Colonic mucosa (tissue), 4 donors: Measurements from ENCODE around the gene ZBBX. TPM values are rescaled to one million over a fixed set of nuclear protein-coding genes. Genes with fewer than 3 reads are reported as not detected.

Experiments
- DNase-seq: peaks from one replicate; pipeline ENCODE4 v3.0.0-alpha.2; 2020
- H3K27ac ChIP-seq: fragments of 200-600 bp; one replicate; pipeline ENCODE4 v1.8.0; 2021
- H3K27me3 ChIP-seq: fragments of 200-600 bp; one replicate; pipeline ENCODE4 v1.8.0; 2021
- H3K36me3 ChIP-seq: fragments of 200-600 bp; one replicate; pipeline ENCODE4 v1.8.0; 2021
- H3K4me1 ChIP-seq: fragments of 200-600 bp; one replicate; pipeline ENCODE4 v1.8.0; 2021; ENCODE audit warnings: mild to moderate bottlenecking
- H3K4me3 ChIP-seq: fragments of 200-600 bp; one replicate; pipeline ENCODE4 v1.8.0; 2021
- H3K9ac ChIP-seq, 2 donors: one replicate each; pipeline ENCODE4 v1.7.0; 2013; ENCODE audit warnings: control low read depth in 2 of 2, low read depth in 2 of 2, low read length in 2 of 2
- H3K9me3 ChIP-seq: fragments of 200-600 bp; one replicate; pipeline ENCODE4 v1.8.0; 2021
- CTCF ChIP-seq: fragments of 200-600 bp; IDR thresholded peaks from one replicate; pipeline ENCODE4 v1.8.0; 2022; ENCODE audit warnings: antibody characterized with exemption, mild to moderate bottlenecking
- intact Hi-C: fragments of 100-400 bp; cut with DNase I; formaldehyde crosslinking; loops from one replicate; pipeline ENCODE4 v1.14.1; 2022
- total RNA-seq, 2 donors: library from RNA; stranded (reverse); fragmentation: NEBNext Ultra II Directional in 1 of 2; extraction: Animal tissue kit (Norgen Biotek cat#: 25700) in 1 of 2; gene quantifications; one replicate each; pipeline ENCODE4 v1.2.1, GENCODE V29; 2021
- donor health status: healthy.
- donor health status: DM: no; HTN: no; CAD: no.
- donor health status: DM: no; HTN: no; CAD: no.

ZBBX gene
- total RNA-seq, 2 donors from 2014 or later = not detected

GRCh38 chr3:167330993-167331785 lies 48.9 kb downstream of the ZBBX start:
- H3K36me3 ChIP-seq = no peaks in the 10 kb centered on the region
- no peak for TF ChIP-seq CTCF
- no peak for DNase-seq
- H3K9ac ChIP-seq = no peak overlapping the region
- H3K27me3 ChIP-seq = no peaks in the 10 kb centered on the region
- no peak overlapping the region for H3K4me3 ChIP-seq
- no peaks in the 10 kb centered on the region for H3K9me3 ChIP-seq
- no peak overlapping the region for H3K27ac ChIP-seq
- no peaks in the 10 kb centered on the region for H3K4me1 ChIP-seq
- intact Hi-C loops = no loop called here

DNA sequence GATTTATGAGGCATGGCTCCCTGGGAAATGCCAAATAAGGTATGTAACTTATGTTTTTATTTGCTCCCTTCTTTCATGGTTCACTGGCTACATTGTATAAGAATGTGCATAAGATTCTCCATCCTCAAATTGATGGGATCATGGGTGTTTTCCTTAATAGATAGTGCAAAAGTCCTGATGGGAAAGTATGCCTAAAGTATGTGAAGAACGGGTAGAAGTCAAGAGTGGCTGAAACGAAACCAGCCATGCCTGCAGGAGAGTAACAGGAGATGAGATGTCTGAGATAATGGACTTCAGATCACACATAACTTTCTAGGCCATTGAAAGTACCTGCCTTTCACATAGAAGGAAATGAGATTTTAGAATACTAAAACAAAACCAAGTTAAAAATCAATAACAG lies 56.5 kb downstream of the ZBBX start:
- H3K9me3 ChIP-seq = no peaks in the 10 kb centered on the region

DNA sequence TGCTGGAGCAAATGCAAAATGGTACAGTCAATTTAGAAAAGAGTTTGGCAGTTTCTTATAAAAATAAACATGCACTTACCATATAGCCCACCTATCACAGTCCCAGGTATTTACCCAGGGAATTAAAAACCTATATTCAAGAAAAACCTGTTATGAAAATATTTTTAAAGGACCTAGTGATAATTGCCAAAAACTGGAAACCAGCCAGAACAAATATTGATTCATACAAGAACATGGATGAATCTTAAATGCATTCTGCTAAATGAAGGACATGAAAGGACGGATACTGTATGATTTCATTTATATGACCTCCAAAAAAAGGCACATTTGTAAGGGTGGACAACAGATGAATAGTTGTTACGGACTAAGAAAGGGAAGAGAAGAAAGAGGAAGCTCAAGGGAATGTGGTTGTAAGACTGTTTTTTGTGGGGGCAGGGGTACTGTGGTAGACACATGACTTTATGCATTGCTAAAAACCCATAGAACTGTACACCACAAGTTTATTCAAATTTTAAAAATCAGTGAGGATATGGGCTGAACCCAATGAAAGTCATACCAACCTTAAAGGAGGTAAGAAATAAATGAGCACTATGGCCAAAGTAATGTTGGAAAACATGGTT lies 61.0 kb downstream of the ZBBX start:
- Histone ChIP-seq H3K36me3 (no peaks in the 10 kb centered on the region), H3K4me1 (no peaks in the 10 kb centered on the region), H3K9ac (no peak overlapping the region), H3K9me3 (no peaks in the 10 kb centered on the region), H3K4me3 (no peak overlapping the region), H3K27ac (no peak overlapping the region), H3K27me3 (no peaks in the 10 kb centered on the region)
- intact Hi-C loops = no loop called here
- no peak for DNase-seq
- TF ChIP-seq CTCF = no peak

More for the DNA sequence above, 56.5 kb downstream of the ZBBX start:
- intact Hi-C loops = no loop called here
- no peak overlapping the region for H3K9ac ChIP-seq
- H3K4me3 ChIP-seq = no peak overlapping the region
- TF ChIP-seq CTCF = no peak
- no peaks in the 10 kb centered on the region for H3K4me1 ChIP-seq
- H3K36me3 ChIP-seq = no peaks in the 10 kb centered on the region
- no peaks in the 10 kb centered on the region for H3K27me3 ChIP-seq
- H3K27ac ChIP-seq = no peak overlapping the region
- DNase-seq = no peak

GRCh38 chr3:167318306-167318705 lies 61.8 kb downstream of the ZBBX start:
- no peak for TF ChIP-seq CTCF
- Histone ChIP-seq H3K36me3 (no peaks in the 10 kb centered on the region), H3K27ac (no peak overlapping the region), H3K9me3 (no peaks in the 10 kb centered on the region), H3K4me3 (no peak overlapping the region), H3K9ac (no peak overlapping the region), H3K27me3 (no peaks in the 10 kb centered on the region), H3K4me1 (no peaks in the 10 kb centered on the region)
- intact Hi-C loops = no loop called here
- no peak for DNase-seq

- no peak overlapping the region for H3K4me3 ChIP-seq
- no peaks in the 10 kb centered on the region for H3K36me3 ChIP-seq
- DNase-seq = no peak
- no peak overlapping the region for H3K27ac ChIP-seq
- H3K4me1 ChIP-seq = no peaks in the 10 kb centered on the region
- no peak overlapping the region for H3K9ac ChIP-seq
- no peaks in the 10 kb centered on the region for H3K9me3 ChIP-seq
- TF ChIP-seq CTCF = no peak
- intact Hi-C loops = no loop called here
- no peaks in the 10 kb centered on the region for H3K27me3 ChIP-seq
Measured at GRCh38 chr3:167306319-167306718, 73.8 kb downstream of the ZBBX start.
